Gastroesophageal sphincter (tissue), 4 donors: Measurements from ENCODE around the gene ACKR3. TPM values are rescaled to one million over a fixed set of nuclear protein-coding genes. Genes with fewer than 3 reads are reported as not detected.

ENCODE experiments used
- ATAC-seq: fragments of 150-250 bp; one replicate; pipeline ENCODE4 v1.9.1; 2016; ENCODE audit warnings: mild to moderate bottlenecking, moderate library complexity
- H3K27ac ChIP-seq, 4 donors: fragments of 200-600 bp; sonication (generic) in 3 of 4; 1 replicate in 3 of 4; 2 replicates in 1 of 4; pipeline ENCODE4 v1.5.1; 2016 to 2019
- H3K27me3 ChIP-seq: fragments of 200-600 bp; sonication (generic); one replicate; pipeline ENCODE4 v1.5.1; 2019
- H3K36me3 ChIP-seq, 2 donors: fragments of 200-600 bp; sonication (generic); one replicate each; pipeline ENCODE4 v1.5.1; 2019; ENCODE audit warnings: control low read depth in 1 of 2
- H3K4me1 ChIP-seq, 3 donors: fragments of 200-600 bp; sonication (generic); 1 replicate in 2 of 3; 2 replicates in 1 of 3; pipeline ENCODE4 v1.5.1; 2016 to 2019; ENCODE audit warnings: control low read depth in 2 of 3
- H3K4me3 ChIP-seq, 2 donors: fragments of 200-600 bp; sonication (generic); one replicate each; pipeline ENCODE4 v1.5.1; 2019; ENCODE audit warnings: mild to moderate bottlenecking in 1 of 2, moderate library complexity in 1 of 2
- H3K9me3 ChIP-seq, 3 donors: fragments of 200-600 bp; sonication (generic); one replicate each; pipeline ENCODE4 v1.5.1; 2017 to 2019; ENCODE audit warnings: control low read depth in 2 of 3
- EP300 ChIP-seq: sonication (generic); formaldehyde crosslinking; IDR thresholded peaks from one replicate; pipeline ENCODE4 v1.6.1; 2017; ENCODE audit warnings: antibody characterized with exemption, mild to moderate bottlenecking
- POLR2A ChIP-seq, 2 donors: fragments of 450-650 bp; IDR thresholded peaks; one replicate each; pipeline ENCODE4 v1.6.1; 2017; ENCODE audit warnings: antibody characterized with exemption in 2 of 2, mild to moderate bottlenecking in 2 of 2, moderate library complexity in 1 of 2
- POLR2AphosphoS5 ChIP-seq: sonication (generic); formaldehyde crosslinking; IDR thresholded peaks from one replicate; pipeline ENCODE4 v1.6.1; 2017; ENCODE audit warnings: antibody characterized with exemption
- WGBS, 2 donors: methylation state at CpG; one replicate each; pipeline ENCODE4 v1.1.5; 2018; ENCODE audit warnings: low coverage in 1 of 2; 5-methylcytosine and 5-hydroxymethylcytosine counted together
- total RNA-seq, 4 donors: library from RNA; depleted of rRNA; stranded (reverse); fragments of >200 nt; gene quantifications; one replicate each; pipeline ENCODE4 v1.1.0, GENCODE V29; 2016
- TF ChIP-seq, protein P1 (sequence below), 4 experiments: fragments of 200-600 bp in 2 of 4; fragments of 450-650 bp in 2 of 4; sonication (generic) in 1 of 4; IDR thresholded peaks; one replicate each; pipeline ENCODE4 v1.5.1; 2017 to 2019; ENCODE audit warnings: antibody characterized with exemption in 4 of 4, mild to moderate bottlenecking in 2 of 4, moderate library complexity in 2 of 4

ACKR3 gene
- total RNA-seq, 4 donors from 2014 or later: 21.0 to 68.5 (median 42.5) TPM

DNA sequence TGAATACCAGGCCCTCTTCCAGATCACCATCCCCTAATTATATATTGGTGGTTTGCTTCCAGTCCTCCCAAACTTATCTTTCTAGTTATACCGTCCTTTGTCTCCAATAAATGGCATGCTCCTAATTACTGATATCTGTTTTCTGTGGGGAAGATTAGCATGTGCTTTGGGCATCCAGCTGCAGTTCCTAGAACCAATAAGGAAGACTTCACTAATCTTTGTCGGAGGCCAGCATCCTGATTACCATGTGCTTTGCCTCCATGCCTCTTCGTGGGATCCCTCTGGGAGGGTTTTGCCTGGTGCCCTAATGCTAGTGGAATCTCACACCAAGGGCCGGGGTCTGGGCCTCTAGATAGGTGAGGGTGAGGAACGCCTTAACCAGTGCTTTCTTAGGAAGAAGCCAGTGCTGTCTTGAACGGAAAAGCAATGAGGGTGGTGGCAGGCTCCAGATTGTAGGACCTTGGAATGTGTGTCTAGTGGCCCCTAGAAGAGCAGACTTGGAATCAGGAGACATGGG, 47.7 kb downstream of the ACKR3 start:
- Histone ChIP-seq H3K4me1 (no peaks in the 10 kb centered on the region), H3K36me3 (no peaks in the 10 kb centered on the region), H3K27me3 (peaks cover 13% of the 10 kb centered on the region), H3K27ac (no peak overlapping the region), H3K9me3 (no peaks in the 10 kb centered on the region), H3K4me3 (no peak overlapping the region)
- TF ChIP-seq EP300 (no peak), POLR2AphosphoS5 (no peak), POLR2A (IDR thresholded peaks at IDR 0.05) (no peak)
- TF ChIP-seq, protein P1, sequence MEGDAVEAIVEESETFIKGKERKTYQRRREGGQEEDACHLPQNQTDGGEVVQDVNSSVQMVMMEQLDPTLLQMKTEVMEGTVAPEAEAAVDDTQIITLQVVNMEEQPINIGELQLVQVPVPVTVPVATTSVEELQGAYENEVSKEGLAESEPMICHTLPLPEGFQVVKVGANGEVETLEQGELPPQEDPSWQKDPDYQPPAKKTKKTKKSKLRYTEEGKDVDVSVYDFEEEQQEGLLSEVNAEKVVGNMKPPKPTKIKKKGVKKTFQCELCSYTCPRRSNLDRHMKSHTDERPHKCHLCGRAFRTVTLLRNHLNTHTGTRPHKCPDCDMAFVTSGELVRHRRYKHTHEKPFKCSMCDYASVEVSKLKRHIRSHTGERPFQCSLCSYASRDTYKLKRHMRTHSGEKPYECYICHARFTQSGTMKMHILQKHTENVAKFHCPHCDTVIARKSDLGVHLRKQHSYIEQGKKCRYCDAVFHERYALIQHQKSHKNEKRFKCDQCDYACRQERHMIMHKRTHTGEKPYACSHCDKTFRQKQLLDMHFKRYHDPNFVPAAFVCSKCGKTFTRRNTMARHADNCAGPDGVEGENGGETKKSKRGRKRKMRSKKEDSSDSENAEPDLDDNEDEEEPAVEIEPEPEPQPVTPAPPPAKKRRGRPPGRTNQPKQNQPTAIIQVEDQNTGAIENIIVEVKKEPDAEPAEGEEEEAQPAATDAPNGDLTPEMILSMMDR (IDR thresholded peaks at IDR 0.05): no peak
- WGBS, 2 donors: 84% methylated on average over 4 of the region's 6 CpGs; no CpG with 5 or more reads in 1 of the 2 donors
- ATAC-seq: no peak

DNA sequence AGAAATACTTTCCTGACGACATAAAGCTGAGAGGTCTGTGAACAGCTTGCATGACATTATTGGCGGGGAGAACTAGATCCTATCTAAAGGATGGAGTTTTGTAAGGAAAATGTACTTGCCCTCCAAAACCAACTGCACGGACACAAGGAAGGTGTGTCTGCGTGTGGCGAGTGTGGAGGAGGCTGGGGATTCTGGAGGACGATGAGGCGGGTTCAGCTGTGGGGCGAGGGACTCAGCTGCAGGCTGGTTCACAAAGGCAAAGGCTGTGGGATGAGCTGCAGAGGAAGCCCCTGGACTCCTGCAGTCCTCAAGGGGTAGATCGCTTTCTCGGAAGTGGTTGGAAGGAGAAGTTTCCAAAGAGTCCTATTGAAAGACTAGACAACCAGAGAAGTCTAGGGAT, 48.2 kb downstream of the ACKR3 start:
- no peaks in the 10 kb centered on the region for H3K4me1 ChIP-seq
- H3K4me3 ChIP-seq: no peak overlapping the region
- H3K27ac ChIP-seq: no peak overlapping the region
- H3K27me3 ChIP-seq: peaks cover 13% of the 10 kb centered on the region
- no peaks in the 10 kb centered on the region for H3K36me3 ChIP-seq
- H3K9me3 ChIP-seq: no peaks in the 10 kb centered on the region
- 93 to 98% methylated on average over 9 to 10 of the region's 10 CpGs for WGBS, 2 donors
- ATAC-seq: no peak
- TF ChIP-seq POLR2A (IDR thresholded peaks at IDR 0.05) (no peak), EP300 (no peak), POLR2AphosphoS5 (no peak)
- TF ChIP-seq, protein P1 (IDR thresholded peaks at IDR 0.05): no peak

DNA sequence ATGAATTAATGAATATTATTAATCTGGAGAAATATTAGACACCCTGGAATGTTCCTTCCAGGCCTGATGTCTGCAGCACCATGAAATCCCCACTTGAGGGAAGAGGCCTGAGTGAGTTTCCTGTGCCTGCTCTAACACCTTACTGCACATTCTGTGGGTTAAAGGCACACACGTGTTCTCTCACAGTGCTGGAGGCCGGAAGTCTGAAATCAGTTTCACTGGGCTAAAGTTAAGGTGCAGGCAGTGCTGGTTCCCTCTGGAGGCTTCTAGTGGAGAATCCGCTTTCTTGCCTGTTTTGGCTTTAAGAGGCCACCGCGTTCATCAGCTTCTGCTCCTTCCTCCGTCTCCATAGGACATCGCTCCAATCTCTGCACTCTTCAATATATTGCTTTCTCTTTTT, 48.7 kb downstream of the ACKR3 start:
- TF ChIP-seq POLR2A (IDR thresholded peaks at IDR 0.05) (no peak), POLR2AphosphoS5 (no peak), EP300 (no peak)
- TF ChIP-seq, protein P1 (IDR thresholded peaks at IDR 0.05): no peak
- ATAC-seq: no peak
- H3K36me3 ChIP-seq: no peaks in the 10 kb centered on the region
- no peaks in the 10 kb centered on the region for H3K9me3 ChIP-seq
- H3K27me3 ChIP-seq: peaks cover 13% of the 10 kb centered on the region
- H3K4me3 ChIP-seq: no peak overlapping the region
- 83% methylated on average over 6 of the region's 7 CpGs; no CpG with 5 or more reads in 1 of the 2 donors for WGBS, 2 donors
- H3K27ac ChIP-seq: no peak overlapping the region
- no peaks in the 10 kb centered on the region for H3K4me1 ChIP-seq

DNA sequence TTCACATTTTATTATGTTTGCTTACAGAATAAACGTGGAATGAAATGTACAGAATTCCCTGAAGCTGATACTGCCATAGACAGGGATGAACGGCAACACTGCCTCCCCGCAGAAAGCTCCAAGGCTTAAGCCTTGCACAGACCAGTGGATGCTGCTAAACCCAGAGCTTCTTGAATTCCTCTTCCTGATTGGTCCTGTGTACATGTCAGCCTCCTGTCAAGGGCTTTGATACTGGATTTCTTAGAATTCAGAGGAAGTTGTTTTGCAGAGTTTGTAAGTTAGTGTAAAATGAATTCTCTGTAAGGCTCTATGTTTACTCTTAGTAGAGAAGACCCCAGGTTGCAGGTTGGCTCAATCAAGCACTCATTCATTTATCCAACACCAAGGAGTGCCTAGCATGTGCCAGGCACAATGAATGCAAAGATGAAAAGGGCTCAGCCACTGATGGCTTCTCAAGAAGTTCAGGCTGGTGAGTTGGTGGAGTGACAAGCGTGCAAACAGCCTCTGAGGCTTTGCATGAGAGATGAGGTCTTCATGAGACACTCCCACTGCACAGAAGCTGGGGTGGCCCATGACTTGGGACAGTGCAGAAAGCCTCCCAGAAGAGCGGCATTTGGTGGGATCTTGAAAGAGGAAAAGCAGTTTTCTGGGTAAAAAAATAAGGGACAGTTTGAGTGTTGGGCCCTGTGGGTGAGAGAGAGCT, 50.4 kb downstream of the ACKR3 start:
- Histone ChIP-seq H3K36me3 (no peaks in the 10 kb centered on the region), H3K27me3 (peaks cover 13% of the 10 kb centered on the region), H3K27ac (no peak overlapping the region), H3K4me3 (no peak overlapping the region), H3K4me1 (no peaks in the 10 kb centered on the region), H3K9me3 (no peaks in the 10 kb centered on the region)
- 84 to 100% methylated on average over 1 to 4 of the region's 5 CpGs for WGBS, 2 donors
- TF ChIP-seq POLR2AphosphoS5 (no peak), POLR2A (IDR thresholded peaks at IDR 0.05) (no peak), EP300 (no peak)
- TF ChIP-seq, protein P1 (IDR thresholded peaks at IDR 0.05): no peak
- no peak for ATAC-seq

DNA sequence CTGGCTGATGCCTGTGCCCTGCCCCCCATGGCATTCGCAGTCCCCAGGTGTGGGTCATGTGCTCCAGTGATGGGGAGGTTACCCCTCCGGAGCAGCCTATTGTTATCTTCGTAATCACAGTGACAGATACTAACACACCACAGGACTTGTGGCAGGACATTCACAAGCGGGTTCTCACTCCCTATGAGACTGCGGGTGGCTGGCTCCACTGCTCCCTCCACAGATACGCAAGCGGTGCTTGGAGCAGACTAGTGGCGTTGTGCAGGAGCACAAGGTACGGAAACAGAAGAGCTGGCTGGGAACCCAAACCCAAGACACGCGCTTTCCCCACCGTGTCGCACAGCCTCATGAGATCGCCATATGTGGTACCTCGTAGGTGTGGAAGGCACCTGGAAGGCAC, 52.2 kb downstream of the ACKR3 start:
- TF ChIP-seq, protein P1 (IDR thresholded peaks at IDR 0.05): no peak
- no peak for TF ChIP-seq POLR2A (IDR thresholded peaks at IDR 0.05)
- TF ChIP-seq POLR2AphosphoS5: no peak
- no peak for TF ChIP-seq EP300
- peaks cover 9% of the 10 kb centered on the region for H3K27me3 ChIP-seq
- no peaks in the 10 kb centered on the region for H3K4me1 ChIP-seq
- no peaks in the 10 kb centered on the region for H3K36me3 ChIP-seq
- no peaks in the 10 kb centered on the region for H3K9me3 ChIP-seq
- no peak overlapping the region for H3K27ac ChIP-seq
- 83 to 84% methylated on average over 5 to 7 of the region's 15 CpGs for WGBS, 2 donors
- ATAC-seq: no peak
- H3K4me3 ChIP-seq: no peak overlapping the region
